GM12878 (cell line): Measurements from ENCODE around the gene HOXB1. TPM values are rescaled to one million over a fixed set of nuclear protein-coding genes. Genes with fewer than 3 reads are reported as not detected.

Experiments
- ATAC-seq: fragments of 200-7000 bp; cut with Tn5 transposase; 3 replicates; pipeline ENCODE4 v1.9.1; 2020; ENCODE audit warnings: mild to moderate bottlenecking, moderate library complexity
- Bru-seq: library from RNA; stranded (reverse); fragments of 400-500 nt; gene quantifications from one replicate; lab custom pipeline; 2021; lab: Mats Ljungman, UMichigan
- BruChase-seq, 2 experiments: library from RNA; stranded (reverse); fragments of 400-500 nt; gene quantifications; one replicate each; lab custom pipeline; 2021; lab: Mats Ljungman, UMichigan
- BruUV-seq: library from RNA; stranded (reverse); fragments of 400-500 nt; replicated peaks from 2 replicates; lab custom pipeline; 2021; lab: Mats Ljungman, UMichigan
- CTCF ChIA-PET: fragments of 300-600 bp; sonication (Branson Sonifier 250); formaldehyde crosslinking; extraction: SDS; loops from one replicate; lab custom pipeline; 2021; ENCODE audit warnings: inconsistent platforms; lab: Yijun Ruan, JAX
- POLR2A ChIA-PET: fragments of 350-600 bp; formaldehyde crosslinking; extraction: SDS; loops from one replicate; lab custom pipeline; 2021; ENCODE audit warnings: inconsistent platforms; lab: Charles Lee
- RAD21 ChIA-PET: fragments of 300-600 bp; sonication (Branson Sonifier 250); formaldehyde crosslinking; loops from one replicate; lab custom pipeline; 2023; ENCODE audit warnings: antibody characterized with exemption; ENCODE audit not compliant: unreplicated experiment; lab: Charles Lee
- SMC1A ChIA-PET: fragments of 300-600 bp; sonication (Branson Sonifier 250); formaldehyde crosslinking; loops from one replicate; lab custom pipeline; 2023; ENCODE audit not compliant: unreplicated experiment, uncharacterized antibody; lab: Charles Lee
- DNase-seq: peaks from one replicate; pipeline ENCODE4 v3.0.0-alpha.2; 2011; ENCODE audit warnings: low read depth, low spot score
- FAIRE-seq: peaks from 3 replicates; lab custom pipeline; 2011; peaks lifted over from hg19 to GRCh38; lab: Jason Lieb, UNC
- H2AFZ ChIP-seq: 2 replicates; pipeline ENCODE4 v1.6.0; 2011; ENCODE audit warnings: low read depth, low read length, control low read depth; ENCODE audit not compliant: control insufficient read depth
- H3K27ac ChIP-seq: 2 replicates; pipeline ENCODE4 v1.5.1; 2011; ENCODE audit warnings: control low read depth; ENCODE audit not compliant: control insufficient read depth, insufficient read depth
- H3K27me3 ChIP-seq, 2 experiments: replicated peaks in 1 of 2; 2 replicates each; pipeline versions ENCODE4 v1.6.0 to v1.6.1; 2011; ENCODE audit warnings: low read length in 1 of 2; ENCODE audit not compliant: control insufficient read depth in 2 of 2, insufficient read depth in 2 of 2
- H3K36me3 ChIP-seq, 2 experiments: 2 replicates each; pipeline ENCODE4 v1.5.1; 2011; ENCODE audit warnings: low read length in 1 of 2; ENCODE audit not compliant: control insufficient read depth in 2 of 2, insufficient read depth in 2 of 2
- H3K4me1 ChIP-seq: 2 replicates; pipeline ENCODE4 v1.6.1; 2011; ENCODE audit warnings: mild to moderate bottlenecking, low read length, moderate library complexity, mixed read lengths; ENCODE audit not compliant: control insufficient read depth, insufficient read depth
- H3K4me2 ChIP-seq: 2 replicates; pipeline ENCODE4 v1.6.0; 2011; ENCODE audit warnings: control low read depth; ENCODE audit not compliant: control insufficient read depth, insufficient read depth
- H3K4me3 ChIP-seq: fragments of 200-600 bp; sonication (generic); 2 replicates; pipeline ENCODE4 v1.5.1; 2016
- H3K79me2 ChIP-seq: 2 replicates; pipeline ENCODE4 v1.6.0; 2011; ENCODE audit warnings: low read length; ENCODE audit not compliant: control insufficient read depth, insufficient read depth
- H3K9ac ChIP-seq: 2 replicates; pipeline ENCODE4 v1.8.0; 2011; ENCODE audit warnings: low read length, control low read depth, mixed read lengths; ENCODE audit not compliant: control insufficient read depth, insufficient read depth
- H3K9me3 ChIP-seq: replicated peaks from 3 replicates; pipeline ENCODE4 v1.5.1; 2011; ENCODE audit warnings: mild to moderate bottlenecking, low read length; ENCODE audit not compliant: control insufficient read depth, insufficient read depth
- H4K20me1 ChIP-seq: 2 replicates; pipeline ENCODE4 v1.6.0; 2011; ENCODE audit not compliant: control insufficient read depth, insufficient read depth
- CHD4 ChIP-seq: fragments of 200-600 bp; sonication (generic); IDR thresholded peaks from 2 replicates; pipeline ENCODE4 v1.6.1; 2016; ENCODE audit warnings: mild to moderate bottlenecking
- CUX1 ChIP-seq: IDR thresholded peaks from 2 replicates; pipeline ENCODE4 v1.6.1; 2012; ENCODE audit warnings: improper control_type of control experiment, low read depth, low read length; ENCODE audit not compliant: insufficient replicate concordance
- E2F4 ChIP-seq: IDR thresholded peaks from 2 replicates; pipeline ENCODE4 v1.6.1; 2012; ENCODE audit warnings: low read depth, low read length, improper control_type of control experiment
- EP300 ChIP-seq, 2 experiments: fragments of 150-350 bp in 1 of 2; IDR thresholded peaks; 2 replicates each; pipeline ENCODE4 v1.6.1; 2011 to 2012; ENCODE audit warnings: low read depth in 2 of 2, low read length in 2 of 2, borderline replicate concordance in 1 of 2, improper control_type of control experiment in 1 of 2, inconsistent platforms in 1 of 2; ENCODE audit not compliant: control insufficient read depth in 1 of 2
- KAT2A ChIP-seq: conservative IDR thresholded peaks from 2 replicates; pipeline ENCODE4 v1.6.1; 2011; ENCODE audit warnings: low read depth, low read length; ENCODE audit not compliant: control insufficient read depth
- KDM1A ChIP-seq: fragments of 200-600 bp; sonication (generic); IDR thresholded peaks from 2 replicates; pipeline ENCODE4 v1.6.1; 2016; ENCODE audit warnings: borderline replicate concordance
- MXI1 ChIP-seq: fragments of 150-350 bp; IDR thresholded peaks from 2 replicates; pipeline ENCODE4 v1.6.1; 2011; ENCODE audit warnings: low read depth, mild to moderate bottlenecking, inconsistent platforms, low read length, improper control_type of control experiment
- RAD51 ChIP-seq: fragments of 450-650 bp; IDR thresholded peaks from 2 replicates; pipeline ENCODE4 v1.6.1; 2016; ENCODE audit warnings: moderate library complexity, mild to moderate bottlenecking, inconsistent platforms
- RELB ChIP-seq: fragments of 450-650 bp; IDR thresholded peaks from 2 replicates; pipeline ENCODE4 v1.6.1; 2017; ENCODE audit warnings: low read depth, mild to moderate bottlenecking, moderate library complexity
- ZBED1 ChIP-seq: IDR thresholded peaks from 2 replicates; pipeline ENCODE4 v1.6.1; 2016; ENCODE audit warnings: borderline replicate concordance
- WGBS: methylation state at CpG from one replicate; pipeline ENCODE4 v1.1.6; 2016; ENCODE audit warnings: low lambda C conversion rate; ENCODE audit not compliant: insufficient replicate concordance, insufficient coverage; ENCODE audit errors: missing lambda C conversion rate; 5-methylcytosine and 5-hydroxymethylcytosine counted together
- in situ Hi-C: fragments of 300-500 bp; cut with MboI; formaldehyde crosslinking; loops from 9 replicates; pipeline ENCODE4 v1.14.3; 2018; ENCODE audit warnings: mixed read lengths
- intact Hi-C: fragments of 100-400 bp; cut with micrococcal nuclease; formaldehyde crosslinking; loops from one replicate; pipeline ENCODE4 v1.14.2; 2022; ENCODE audit not compliant: unreplicated experiment
- long read RNA-seq, 2 experiments: library from polyadenylated mRNA; unstranded; transcript quantifications; one replicate each; pipeline ENCODE4 v2.0.0, GENCODE V29; 2019 to 2020
- polyA minus RNA-seq, 3 experiments: library from RNA; depleted of rRNA, polyadenylated mRNA; stranded (reverse); fragments of >200 nt; gene quantifications; 2 replicates each; pipeline ENCODE4 v1.2.3, GENCODE V29; 2011
- polyA plus RNA-seq, 11 experiments: library from polyadenylated mRNA; depleted of rRNA in 4 of 11; unstranded in 6 of 11; stranded (reverse) in 5 of 11; fragments of >200 nt; fragmentation: Nextera tagmentation in 4 of 11; fragmentation: Illumina TruSeq in 1 of 11; extraction: Ambion mirVana in 4 of 11; extraction: Trizol in 1 of 11; gene quantifications; 1 replicate in 1 of 11; 2 replicates in 10 of 11; pipeline versions ENCODE4 v1.2.1 to v1.2.3, GENCODE V29; 2011 to 2016; ENCODE audit warnings: inconsistent platforms in 2 of 11, missing spikeins in 2 of 11, low read depth in 1 of 11
- total RNA-seq, 4 experiments: library from RNA; depleted of rRNA in 3 of 4; stranded (reverse); fragments of >200 nt in 3 of 4; fragmentation: Illumina TruSeq in 1 of 4; extraction: Trizol in 1 of 4; gene quantifications; 2 replicates each; pipeline versions ENCODE4 v1.2.1 to v1.2.3, GENCODE V29; 2013 to 2021

Gene HOXB1
- not detected in 2 replicates for total RNA-seq (2013; cell fraction: nucleolus; rRNA removed)
- total RNA-seq (2014; rRNA removed) = not detected in 2 replicates
- total RNA-seq (2014; rRNA removed; fragmentation: Illumina TruSeq; extraction: Trizol) = not detected in 2 replicates
- not detected in 2 replicates for total RNA-seq (2021)
- not detected for polyA plus RNA-seq (2011; ENCODE audit: low read depth)
- not detected in 2 replicates for polyA plus RNA-seq (2011; rRNA removed)
- polyA plus RNA-seq (2011; cell fraction: cytosol; rRNA removed) = not detected in 2 replicates
- polyA plus RNA-seq (2011; cell fraction: nucleus; rRNA removed) = not detected in 2 replicates
- not detected in 2 replicates for polyA plus RNA-seq (2012)
- not detected in 2 replicates for polyA plus RNA-seq (2014; fragmentation: Illumina TruSeq; extraction: Trizol)
- polyA plus RNA-seq (2014; fragmentation: Nextera tagmentation; extraction: Ambion mirVana) = not detected
- not detected in 2 replicates for polyA plus RNA-seq (2014; rRNA removed)
- polyA plus RNA-seq (2016; fragmentation: Nextera tagmentation; extraction: Ambion mirVana) = not detected
- not detected in 2 replicates for polyA minus RNA-seq (2011; rRNA and poly(A)+ RNA removed)
- not detected in 2 replicates for polyA minus RNA-seq (2011; cell fraction: cytosol; rRNA and poly(A)+ RNA removed)
- polyA minus RNA-seq (2011; cell fraction: nucleus; rRNA and poly(A)+ RNA removed) = not detected in 2 replicates
- not detected for Bru-seq, nascent RNA
- not detected for BruChase-seq, experiment 1, labeled RNA remaining after a 6-hour chase
- BruChase-seq, experiment 2, labeled RNA remaining after a 2-hour chase = not detected
- long read RNA-seq, experiment 1 = 0 reads
- long read RNA-seq, experiment 2 = 0 reads

- H3K4me3 ChIP-seq = no peak within 1 kb of the TSS
- in situ Hi-C loops (no loop called here), intact Hi-C loops (no loop called here)
- H4K20me1 ChIP-seq = no peaks in the 10 kb centered on the region
- no peaks in the 10 kb centered on the region for H3K4me1 ChIP-seq
- CTCF ChIA-PET = no interaction called here
- no peak within 1 kb of the TSS for H2AFZ ChIP-seq
- no peaks in the 10 kb centered on the region for H3K9me3 ChIP-seq
- RAD21 ChIA-PET = no interaction called here
- H3K4me2 ChIP-seq = no peak within 1 kb of the TSS
- no peak within 1 kb of the TSS for H3K9ac ChIP-seq
- no TSS peak for BruUV-seq
- H3K27ac ChIP-seq = no peak within 1 kb of the TSS
- no peaks in the 10 kb centered on the region for H3K36me3 ChIP-seq
- FAIRE-seq (no peak), ATAC-seq (no peak)
- TF ChIP-seq MXI1 (no peak), ZBED1 (no peak), RAD51 (no peak), RELB (no peak), KAT2A (no peak), KDM1A (no peak), CUX1 (no peak), EP300 (IDR thresholded peaks at IDR 0.05; ENCODE audit: borderline replicate concordance in 1 of 2, control insufficient read depth in 1 of 2, low read depth in 2 of 2, low read length in 2 of 2) (no peak), CHD4 (no peak), E2F4 (no peak)
- TF ChIP-seq, all 136 proteins: peak for 0
- Histone ChIP-seq H3K79me2 (no peaks in the 10 kb centered on the region), H3K27me3 (no peaks in the 10 kb centered on the region)
- DNase-seq = no peak
- 74% methylated on average over 15 of the region's 15 CpGs for WGBS
- POLR2A ChIA-PET = no interaction called here
- SMC1A ChIA-PET = no interaction called here
These were observed at the start of gene HOXB1 for GRCh38 chr17:48530887-48531272. HOXB1 (minus strand) TSS chr17:48531011; CDS start chr17:48530904, 107 bp downstream.
